ENCODE data around the gene ANKRD44.
"Not testable (repeated sequence)": the region's sequence is repeated elsewhere in the genome, so short reads cannot be mapped to it uniquely, and the experiment has no call there.

The ANKRD44 gene

GRCh38 chr2:197294260-197294659, 16.3 kb downstream of the ANKRD44 start:
- DNase-seq (ENCODE audit: extremely low read depth in 1 of 2, low read depth in 1 of 2), result no peak

DNA sequence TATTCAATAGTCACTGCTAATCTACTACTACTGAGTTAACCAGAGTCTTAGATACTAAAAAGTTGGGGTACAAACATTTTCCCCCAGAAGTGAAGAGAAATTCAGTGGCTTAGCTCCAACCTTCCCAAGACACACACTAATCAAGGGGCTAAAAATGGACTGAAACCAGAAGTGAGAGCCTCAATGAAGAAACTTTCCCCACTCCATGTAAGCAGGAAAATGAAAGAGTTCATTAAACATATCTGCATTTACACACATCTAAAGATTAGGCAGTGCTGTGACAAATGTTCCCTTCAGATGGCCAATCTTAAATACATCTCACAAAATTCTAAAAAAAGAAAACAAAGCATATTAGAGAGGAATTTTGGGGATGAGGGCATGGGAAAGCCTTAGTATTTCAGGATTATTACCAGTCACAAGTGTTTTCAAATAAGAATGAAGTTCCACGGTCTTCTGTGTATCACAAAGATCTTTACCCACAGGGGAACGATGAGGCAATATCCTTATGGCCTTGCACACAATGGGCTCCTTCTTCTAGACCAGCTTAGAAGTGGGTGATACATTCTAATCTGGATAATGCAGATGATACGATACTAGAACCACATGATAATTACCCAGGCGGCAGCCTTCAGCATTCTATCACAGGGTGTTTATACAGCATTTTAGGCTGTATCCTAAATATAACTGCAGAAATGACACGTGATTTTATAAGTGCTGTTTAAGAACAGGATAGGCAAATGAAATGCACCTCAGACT, 17.1 kb downstream of the ANKRD44 start:
- no peak for DNase-seq (ENCODE audit: extremely low read depth in 1 of 2, low read depth in 1 of 2)

DNA sequence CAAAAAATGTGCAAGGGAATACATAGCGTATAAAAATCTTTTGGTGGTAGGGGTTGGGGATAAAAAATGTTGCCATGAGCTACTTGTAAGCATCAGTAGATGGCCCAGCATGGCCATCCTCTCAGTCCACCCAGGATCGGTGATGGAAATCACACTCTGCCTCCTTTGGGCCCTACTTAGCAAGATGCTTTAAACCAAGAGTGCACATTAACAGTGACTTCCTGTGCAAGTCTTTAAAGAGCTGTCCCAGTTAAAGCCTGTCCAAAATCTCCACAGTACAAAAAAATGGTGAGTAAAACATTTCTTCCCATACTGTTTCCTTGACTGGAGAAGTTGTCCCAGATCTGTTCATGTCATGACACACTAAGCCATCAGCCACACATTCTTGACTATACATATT, 18.0 kb downstream of the ANKRD44 start:
- no peak for DNase-seq (ENCODE audit: extremely low read depth in 1 of 2, low read depth in 1 of 2)

DNA sequence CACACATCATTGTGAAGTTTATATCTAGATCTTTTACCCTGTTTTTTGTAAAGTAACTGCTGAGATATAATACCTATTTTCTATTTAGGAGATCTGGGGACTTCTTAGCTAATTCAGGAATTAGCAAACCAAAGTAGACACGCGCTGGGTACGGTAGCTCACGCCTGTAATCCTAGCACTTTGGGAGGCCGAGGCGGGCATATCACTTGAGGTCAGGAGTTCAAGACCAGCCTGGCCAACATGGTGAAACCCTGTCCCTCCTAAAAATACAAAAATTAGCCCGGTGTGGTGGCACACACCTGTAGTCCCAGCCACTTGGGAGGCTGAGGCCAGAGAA, 23.0 kb downstream of the ANKRD44 start:
- not testable (repeated sequence) for DNase-seq (ENCODE audit: extremely low read depth in 1 of 2, low read depth in 1 of 2)

- DNase-seq (ENCODE audit: extremely low read depth in 1 of 2, low read depth in 1 of 2), result no peak
Measured at GRCh38 chr2:197286805-197287595, 23.6 kb downstream of the ANKRD44 start.

- no peak for DNase-seq (ENCODE audit: extremely low read depth in 1 of 2, low read depth in 1 of 2)
Measured at GRCh38 chr2:197285361-197285760, 25.2 kb downstream of the ANKRD44 start.

GRCh38 chr2:197284956-197285355, 25.6 kb downstream of the ANKRD44 start:
- no peak for DNase-seq (ENCODE audit: extremely low read depth in 1 of 2, low read depth in 1 of 2)

DNA sequence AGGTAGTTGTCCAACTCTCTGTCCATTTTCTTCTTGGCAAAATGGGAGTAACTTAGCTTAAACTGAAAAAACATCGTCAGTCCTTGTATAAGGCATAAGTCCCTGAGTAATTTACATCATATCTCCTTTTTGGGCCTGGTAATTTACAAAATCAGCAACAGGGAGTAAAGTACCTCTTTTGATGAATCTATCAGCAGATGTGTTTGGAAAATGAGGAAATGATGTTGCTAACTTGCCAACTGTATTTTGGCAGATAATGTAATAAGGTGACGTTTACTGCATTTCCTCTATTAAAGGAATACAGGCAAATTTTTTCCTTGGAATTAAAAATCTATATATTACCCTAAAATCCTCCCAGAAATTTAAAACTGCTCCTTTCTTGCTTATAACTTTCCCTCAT, 29.2 kb downstream of the ANKRD44 start:
- DNase-seq (ENCODE audit: extremely low read depth in 1 of 2, low read depth in 1 of 2), result no peak

DNA sequence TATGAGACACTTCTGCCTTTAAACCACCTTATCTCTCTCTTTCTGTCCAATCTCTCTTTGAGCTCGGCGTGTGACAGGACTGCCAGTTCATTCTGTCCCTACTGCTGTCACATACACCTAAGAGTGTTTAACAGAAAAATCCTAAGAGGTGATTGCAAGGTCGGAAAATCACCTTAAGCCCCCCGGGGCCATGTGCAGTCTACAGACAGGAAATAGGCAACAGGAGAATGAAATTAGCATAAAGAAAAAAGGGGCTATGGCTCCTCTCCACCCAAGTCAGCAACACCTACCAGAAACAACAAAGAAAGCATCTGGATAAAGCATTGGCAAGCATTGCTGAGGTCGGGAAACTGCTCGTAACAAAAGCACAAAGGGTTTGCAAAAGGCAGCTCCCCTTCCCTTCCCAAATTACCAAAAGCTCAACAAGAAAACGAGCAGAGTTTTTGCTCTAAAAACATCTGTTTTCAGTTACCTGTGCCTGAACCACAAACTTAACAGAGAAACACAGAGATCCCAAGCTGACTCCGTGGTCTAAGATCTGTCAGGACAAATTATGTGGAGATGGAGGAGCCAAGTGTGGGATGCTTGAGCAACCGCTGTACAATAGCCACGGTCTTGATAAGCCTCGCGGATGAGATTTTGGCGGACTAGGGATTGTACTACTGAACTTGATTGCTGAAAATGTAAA, 30.4 kb downstream of the ANKRD44 start:
- no peak for DNase-seq (ENCODE audit: extremely low read depth in 1 of 2, low read depth in 1 of 2)

DNA sequence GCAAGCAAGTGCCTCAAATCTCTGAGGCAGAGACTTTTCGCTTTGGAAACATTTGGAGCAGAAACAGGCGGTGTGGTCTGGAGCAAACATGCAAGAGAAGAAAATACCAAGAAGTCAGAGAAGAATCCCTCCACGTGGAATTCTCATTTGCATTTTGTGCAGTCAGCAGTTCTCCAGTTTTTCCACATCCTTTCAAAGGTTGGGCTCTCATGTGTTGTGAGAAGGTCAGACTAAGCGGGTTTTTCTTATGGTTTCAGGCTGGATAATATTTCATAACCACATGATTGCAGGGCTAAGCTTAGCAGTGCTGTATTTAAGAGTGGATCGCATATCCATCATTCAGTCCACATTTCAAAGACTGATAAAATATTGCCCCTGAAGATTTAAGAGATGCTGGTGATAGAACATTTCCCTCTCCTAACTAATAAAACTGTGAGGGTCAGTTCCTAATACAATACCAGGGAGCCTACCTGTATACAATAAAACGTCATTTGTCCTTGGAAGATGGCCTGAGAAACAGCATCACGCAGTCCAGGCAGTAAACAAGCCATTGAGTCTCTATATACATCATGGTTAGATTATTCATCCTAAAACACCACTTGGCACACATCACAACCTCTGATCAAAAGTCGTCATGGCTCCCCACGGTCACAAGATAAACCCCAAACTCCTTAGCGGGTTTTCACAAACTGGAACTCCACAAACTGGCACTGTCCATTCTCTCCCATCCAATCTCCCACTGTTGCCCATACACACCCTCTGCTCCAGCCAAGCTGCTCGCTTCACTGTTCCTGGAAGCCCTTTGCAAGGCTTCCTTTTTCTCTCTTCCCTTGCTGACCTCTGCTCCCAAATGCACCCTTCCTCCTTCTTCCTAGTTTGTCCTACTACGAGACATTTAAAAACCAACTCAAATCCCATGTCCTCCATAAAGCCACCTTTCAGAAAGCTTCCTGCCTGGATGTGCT, 31.5 kb downstream of the ANKRD44 start:
- DNase-seq (ENCODE audit: extremely low read depth in 1 of 2, low read depth in 1 of 2), result no peak

DNA sequence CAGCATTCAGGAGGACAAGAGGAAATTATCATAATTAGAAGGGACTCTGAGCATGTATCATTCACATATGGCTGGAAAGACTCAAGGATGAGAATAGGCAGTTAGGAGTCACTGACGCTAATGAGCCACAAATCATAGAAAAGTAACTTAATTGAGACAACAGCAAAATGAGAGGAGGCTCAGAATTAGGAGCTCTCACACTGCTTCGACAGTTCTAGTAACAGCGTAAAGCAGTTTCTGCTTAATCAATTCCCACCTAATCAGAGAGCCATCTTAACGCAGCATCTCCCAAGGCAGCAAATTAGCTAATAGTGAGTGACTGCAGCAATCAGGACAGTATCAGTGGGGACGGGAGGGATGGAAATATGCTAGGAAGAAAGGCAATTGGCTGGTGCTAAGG, 32.8 kb downstream of the ANKRD44 start:
- DNase-seq (ENCODE audit: extremely low read depth in 1 of 2, low read depth in 1 of 2), result no peak

DNA sequence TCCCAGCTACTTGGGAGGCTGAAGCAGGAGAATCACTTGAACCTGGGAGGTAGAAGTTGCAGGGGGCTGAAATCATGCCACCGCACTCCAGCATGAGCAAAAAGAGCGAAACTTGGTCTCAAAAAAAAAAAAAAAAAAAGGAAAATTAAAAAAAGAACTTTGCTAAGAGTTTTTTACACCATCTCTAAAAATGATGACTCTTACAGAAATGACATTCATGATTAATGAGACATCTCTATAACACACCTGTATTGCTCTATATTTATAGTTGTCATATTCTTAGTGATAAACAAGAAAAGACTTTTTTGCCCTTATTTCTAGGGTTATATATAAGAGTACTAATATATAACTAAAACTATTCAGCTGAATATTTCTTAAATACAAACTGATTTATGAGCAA, 34.4 kb downstream of the ANKRD44 start:
- DNase-seq (ENCODE audit: extremely low read depth in 1 of 2, low read depth in 1 of 2), result no peak

DNA sequence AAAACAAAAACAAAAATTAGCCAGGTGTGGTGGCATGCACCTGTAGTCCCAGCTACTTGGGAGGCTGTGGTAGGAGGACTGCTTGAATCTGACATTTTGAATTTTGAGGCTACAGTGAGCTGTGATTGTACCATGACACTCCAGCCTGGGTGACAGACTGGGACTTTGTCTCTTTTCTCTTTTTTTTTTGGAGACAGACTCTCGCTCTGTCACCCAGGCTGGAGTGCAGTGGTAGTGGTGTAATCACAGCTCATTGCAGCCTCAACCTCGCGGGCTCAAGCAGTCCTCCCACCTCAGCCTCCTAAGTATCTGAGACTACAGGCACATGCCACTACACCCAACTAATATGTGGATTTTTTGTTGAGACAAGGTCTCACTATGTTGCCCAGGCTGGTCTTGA, 35.6 kb downstream of the ANKRD44 start:
- no peak for DNase-seq (ENCODE audit: extremely low read depth in 1 of 2, low read depth in 1 of 2)

DNA sequence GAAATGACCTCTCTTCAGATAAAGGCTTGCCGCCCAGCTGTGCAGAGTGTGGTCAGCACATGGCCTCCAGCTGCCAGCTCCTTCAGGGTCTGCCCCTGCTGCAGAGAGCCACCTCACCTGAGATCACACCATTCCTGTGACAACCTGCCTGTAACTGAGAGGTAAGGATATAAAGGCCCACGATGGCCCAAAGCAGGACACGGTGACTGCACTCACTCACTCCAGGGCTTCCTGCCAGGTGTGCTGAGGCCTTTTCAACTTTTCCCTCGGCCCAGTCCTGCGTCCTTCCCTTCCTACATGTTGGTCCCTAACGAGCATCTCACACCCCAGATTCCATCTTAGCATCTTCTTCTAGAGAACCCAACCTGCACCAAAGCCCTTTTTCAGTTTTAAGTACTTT, 36.2 kb downstream of the ANKRD44 start:
- DNase-seq (ENCODE audit: extremely low read depth in 1 of 2, low read depth in 1 of 2), result no peak

DNA sequence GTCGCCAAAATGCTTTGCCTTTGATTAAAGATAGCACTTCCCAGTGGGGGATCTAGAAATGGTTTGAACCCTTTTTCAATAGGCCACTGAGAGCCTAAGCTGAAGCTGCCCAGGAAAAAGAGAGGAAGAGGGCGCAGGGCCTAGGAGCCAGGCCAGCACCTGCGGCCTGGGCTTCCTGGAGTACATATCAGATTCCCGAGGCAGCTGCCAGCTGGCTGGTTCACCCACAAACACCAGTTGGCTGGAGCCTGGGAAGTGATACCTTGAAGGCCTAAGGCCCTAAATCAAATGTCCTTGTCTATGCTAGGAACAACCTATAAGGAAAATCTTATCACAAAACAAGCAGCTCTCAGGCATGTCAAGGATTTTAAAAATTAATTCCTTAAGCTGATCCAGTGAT, 37.1 kb downstream of the ANKRD44 start:
- no peak for DNase-seq (ENCODE audit: extremely low read depth in 1 of 2, low read depth in 1 of 2)

DNA sequence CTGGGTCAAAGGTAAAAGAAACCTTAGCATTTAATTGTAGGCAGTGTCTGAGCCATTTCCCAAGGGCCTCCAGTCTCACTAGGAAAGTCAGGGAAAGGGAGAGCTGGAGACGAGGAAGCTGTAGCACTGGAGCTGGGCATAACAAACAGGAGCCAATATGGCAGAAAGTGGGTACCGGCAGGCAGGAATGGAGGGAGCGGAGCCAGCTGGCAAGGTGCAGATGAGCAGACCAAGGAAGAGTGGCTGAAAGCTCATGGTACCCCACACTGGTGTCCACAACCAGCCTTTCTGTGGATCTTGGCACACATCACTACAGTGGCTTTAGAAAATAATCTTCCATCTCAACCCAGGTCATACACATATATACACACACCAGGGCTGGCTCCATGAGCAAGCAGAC, 40.0 kb downstream of the ANKRD44 start:
- no peak for DNase-seq (ENCODE audit: extremely low read depth in 1 of 2, low read depth in 1 of 2)

DNA sequence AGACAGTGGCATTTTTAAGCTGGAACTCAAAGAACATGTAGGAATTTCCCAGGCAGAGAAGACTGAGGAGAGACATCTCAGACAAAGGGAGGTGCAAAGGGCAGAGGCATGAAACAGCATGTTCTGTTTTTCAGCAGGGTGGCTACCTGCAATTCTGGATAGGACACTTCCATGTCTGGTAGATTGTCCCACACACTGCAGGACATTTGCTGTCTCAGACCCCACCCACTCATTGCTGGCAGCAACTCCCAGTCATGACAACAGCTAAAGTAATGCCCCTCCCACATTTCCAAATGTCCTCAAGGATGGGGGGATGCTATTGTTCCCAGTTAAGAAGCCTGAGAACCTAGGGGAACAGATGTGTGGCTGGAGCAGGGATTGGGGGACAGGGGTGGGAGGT, 40.8 kb downstream of the ANKRD44 start:
- DNase-seq (ENCODE audit: extremely low read depth in 1 of 2, low read depth in 1 of 2), result no peak

- no peak for DNase-seq (ENCODE audit: extremely low read depth in 1 of 2, low read depth in 1 of 2)
Measured at GRCh38 chr2:197268786-197269584, 41.6 kb downstream of the ANKRD44 start.

GRCh38 chr2:197266477-197266876, 44.1 kb downstream of the ANKRD44 start:
- no peak for DNase-seq (ENCODE audit: extremely low read depth in 1 of 2, low read depth in 1 of 2)

GRCh38 chr2:197265924-197266323, 44.7 kb downstream of the ANKRD44 start:
- DNase-seq (ENCODE audit: extremely low read depth in 1 of 2, low read depth in 1 of 2), result no peak
